HG03066 (cell line): Measurements from ENCODE around the gene RYR1.
"Not testable (repeated sequence)": the region's sequence is repeated elsewhere in the genome, so short reads cannot be mapped to it uniquely, and the experiment has no call there.

ENCODE experiments used
- ATAC-seq: cut with Tn5 transposase; IDR thresholded peaks from one replicate; pipeline ENCODE4 v1.9.1; 2021; ENCODE audit warnings: low read depth; ENCODE audit not compliant: unreplicated experiment

Gene RYR1

DNA sequence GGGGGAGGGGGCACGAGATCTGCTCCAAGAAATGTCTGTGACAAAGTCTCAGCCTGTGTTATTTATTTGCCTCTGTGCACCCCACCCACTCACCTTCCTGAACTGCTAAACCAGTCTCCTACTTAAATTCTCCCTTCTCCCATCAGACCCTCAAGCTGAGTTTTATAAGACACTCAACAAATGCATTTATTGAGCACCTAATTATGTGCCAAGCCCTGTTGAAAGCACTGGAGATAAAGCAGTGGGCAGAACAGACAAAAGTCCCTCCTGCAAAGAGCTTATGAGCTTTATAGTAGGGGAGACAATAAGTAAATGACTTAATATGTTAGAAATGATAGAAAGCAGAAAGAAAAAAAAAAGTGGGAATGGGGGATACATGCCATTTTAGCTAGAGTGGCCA is 34.0 kb upstream of the RYR1 start:
- ATAC-seq = no peak

DNA sequence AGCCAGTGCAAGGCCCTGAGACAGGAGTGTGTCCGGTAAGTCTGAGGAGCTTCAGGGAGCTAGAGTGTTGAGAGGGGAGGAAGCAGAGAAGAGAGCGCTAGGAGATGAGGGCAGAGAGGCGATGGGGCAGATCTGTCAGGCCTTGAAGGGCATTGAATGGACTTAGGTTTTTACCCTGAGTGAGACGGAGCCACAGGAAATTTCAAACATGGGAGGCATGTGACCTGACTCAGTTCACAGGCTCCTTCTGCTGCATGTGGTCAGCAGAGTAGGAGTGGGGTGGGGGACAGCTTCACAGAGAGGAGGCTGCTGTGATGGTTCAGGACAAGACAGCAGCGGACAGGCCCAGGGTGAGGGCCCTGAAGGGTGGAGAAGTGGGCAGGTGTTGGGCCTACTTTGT is 33.1 kb upstream of the RYR1 start:
- ATAC-seq = no peak

DNA sequence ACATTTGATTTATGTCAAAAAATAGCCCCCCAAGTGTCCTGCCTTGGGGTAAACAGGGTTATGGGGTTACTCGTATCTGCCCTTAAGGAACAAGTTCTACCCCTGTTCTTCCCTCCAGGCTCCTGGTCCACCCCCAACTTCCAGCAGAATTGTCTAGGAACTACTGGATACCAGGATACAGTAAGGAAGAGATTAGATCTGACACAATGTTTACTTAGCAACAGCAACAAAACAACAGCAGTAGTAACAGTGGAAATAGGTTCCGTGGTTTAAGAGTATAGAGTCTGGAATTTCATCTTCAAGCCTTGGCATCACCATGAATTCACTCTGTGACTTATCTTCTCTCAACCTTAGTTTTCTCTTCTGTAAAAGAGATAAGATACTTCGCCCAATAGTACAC is 32.3 kb upstream of the RYR1 start:
- ATAC-seq = no peak

DNA sequence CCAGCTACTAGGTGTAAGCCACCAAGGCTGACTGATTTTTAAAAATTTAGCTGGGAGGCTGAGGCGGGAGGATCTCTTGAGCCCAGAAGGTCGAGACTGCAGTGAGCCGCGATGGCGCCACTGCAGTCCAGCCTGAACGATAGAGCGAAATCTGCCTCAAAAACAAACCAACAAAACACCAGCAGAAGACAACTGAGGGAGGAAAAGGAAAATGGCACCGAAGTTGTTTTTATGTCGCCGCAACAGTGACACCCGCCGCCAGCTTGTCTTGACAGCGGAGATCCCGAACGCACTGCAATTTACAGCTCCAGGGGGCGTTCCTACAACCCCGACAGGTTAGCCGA is 30.9 kb upstream of the RYR1 start:
- peak; percentile 8 for ATAC-seq

DNA sequence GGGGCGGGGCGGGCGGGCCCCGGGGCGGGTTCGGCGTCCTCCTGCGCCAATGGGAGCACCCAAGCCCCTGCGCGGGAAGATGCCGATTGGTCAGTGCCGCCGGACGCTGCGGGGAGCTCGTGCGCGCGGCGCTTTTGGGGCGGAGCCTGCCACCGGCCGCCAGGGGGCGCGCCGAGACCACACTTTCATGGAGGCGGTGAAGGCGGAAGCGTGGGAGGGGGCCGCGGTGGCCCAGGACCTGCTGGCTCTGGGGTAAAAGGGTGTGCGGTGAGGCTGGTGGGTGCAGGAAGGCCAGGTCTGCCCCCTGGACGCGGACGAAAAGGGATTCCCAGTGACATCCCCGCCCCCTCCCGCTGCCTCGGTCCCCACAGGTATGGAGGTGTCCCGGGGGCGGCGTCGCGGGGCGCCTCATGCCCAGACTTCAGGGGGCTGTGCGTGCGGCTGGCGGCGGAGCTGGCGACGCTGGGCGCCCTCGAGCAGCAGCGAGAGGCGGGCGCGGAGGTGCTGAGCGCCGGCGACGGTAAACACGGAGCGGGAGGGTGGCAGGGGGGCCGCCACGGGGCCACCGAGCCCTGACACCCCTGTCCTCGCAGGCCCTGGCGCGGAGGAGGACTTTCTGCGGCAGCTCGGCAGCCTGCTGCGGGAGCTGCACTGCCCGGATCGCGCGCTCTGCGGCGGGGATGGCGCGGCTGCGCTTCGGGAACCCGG is 30.4 kb upstream of the RYR1 start, which contains the start of gene FAM98C:
Gene FAM98C (plus strand): TSS at position 127 of the 708 bp plus-strand sequence. CDS start 61 bp downstream, at position 188.
- ATAC-seq = peak; percentile 85

DNA sequence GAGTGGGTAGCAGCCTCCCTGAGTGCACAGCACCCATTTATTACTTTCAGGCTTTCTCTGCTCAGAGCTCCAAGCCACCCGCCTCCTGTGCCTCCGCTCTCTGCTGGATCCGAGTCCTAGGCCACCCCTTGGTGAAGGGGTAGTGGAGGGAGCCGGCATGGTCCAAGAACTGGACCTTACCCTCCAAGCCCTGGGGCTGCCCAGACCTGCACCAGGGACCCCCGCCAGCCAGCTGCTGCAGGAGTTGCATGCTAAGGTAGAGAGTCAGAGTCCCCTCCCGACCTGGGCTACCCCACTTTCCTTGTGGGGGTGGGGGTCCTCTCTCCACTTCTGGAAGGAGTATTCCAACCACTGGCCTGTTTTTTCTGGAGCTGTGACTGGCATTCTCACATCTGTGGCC is 28.6 kb upstream of the RYR1 start:
- no peak for ATAC-seq

DNA sequence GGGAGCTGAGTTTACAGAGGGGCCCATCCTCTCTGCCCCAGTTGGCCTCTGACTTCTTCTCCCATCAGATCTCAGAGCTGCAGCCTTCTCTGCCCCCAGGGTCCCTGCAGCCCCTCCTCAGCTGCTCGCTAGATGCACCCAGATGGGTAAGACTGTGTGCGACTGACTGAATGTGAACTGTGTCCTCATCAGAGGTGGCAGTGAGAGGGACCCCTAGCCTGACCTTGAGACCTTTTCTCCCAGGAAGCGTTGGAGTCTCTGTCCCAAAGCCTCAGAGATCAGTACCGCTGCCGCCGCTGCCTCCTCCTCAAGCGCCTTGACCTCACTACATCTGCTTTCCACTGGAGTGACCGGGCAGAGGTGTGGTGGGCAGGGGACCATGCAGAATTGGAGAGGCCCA is 28.2 kb upstream of the RYR1 start:
- ATAC-seq = no peak

DNA sequence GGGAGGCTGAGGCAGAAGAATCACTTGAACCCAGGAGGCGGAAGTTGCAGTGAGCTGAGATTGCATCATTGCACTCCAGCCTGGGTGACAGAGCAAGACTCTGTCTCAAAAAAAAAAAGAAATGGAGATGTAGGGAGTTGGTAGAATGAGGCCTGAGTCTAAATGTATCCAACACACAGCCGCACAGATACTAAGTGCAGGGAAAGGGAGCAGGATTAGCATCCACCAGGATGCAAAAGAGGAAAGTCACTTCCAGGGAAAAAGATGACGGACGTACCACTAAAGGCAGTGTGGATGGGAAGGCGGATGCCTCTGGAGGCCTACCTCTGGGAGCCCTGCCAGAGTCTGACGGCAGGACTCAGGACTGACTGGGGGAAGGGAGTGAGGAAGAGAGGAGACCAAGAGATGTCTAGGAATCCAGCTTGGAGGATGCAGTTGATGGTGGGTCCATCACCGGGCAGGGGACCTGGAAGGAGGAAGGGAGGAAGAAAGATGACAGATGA is 23.8 kb upstream of the RYR1 start:
- ATAC-seq = no peak

DNA sequence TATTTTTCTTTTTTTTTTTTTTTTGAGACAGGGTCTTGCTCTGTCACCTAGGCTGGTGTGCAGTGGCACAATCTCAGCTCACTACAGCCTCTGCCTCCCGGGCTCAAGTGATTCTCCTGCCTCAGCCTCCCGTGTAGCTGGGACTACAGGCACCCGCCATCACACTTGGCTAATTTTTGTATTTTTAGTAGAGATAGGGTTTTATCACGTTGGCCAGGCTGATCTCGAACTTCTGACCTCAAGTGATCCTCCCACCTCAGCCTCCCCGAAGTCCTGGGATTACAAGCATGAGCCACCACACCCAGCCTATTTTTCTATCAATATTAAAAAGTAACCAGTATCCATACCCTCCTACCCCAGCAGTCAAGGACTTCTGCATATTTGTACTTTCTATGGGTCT is 23.1 kb upstream of the RYR1 start:
- not testable (repeated sequence) for ATAC-seq

DNA sequence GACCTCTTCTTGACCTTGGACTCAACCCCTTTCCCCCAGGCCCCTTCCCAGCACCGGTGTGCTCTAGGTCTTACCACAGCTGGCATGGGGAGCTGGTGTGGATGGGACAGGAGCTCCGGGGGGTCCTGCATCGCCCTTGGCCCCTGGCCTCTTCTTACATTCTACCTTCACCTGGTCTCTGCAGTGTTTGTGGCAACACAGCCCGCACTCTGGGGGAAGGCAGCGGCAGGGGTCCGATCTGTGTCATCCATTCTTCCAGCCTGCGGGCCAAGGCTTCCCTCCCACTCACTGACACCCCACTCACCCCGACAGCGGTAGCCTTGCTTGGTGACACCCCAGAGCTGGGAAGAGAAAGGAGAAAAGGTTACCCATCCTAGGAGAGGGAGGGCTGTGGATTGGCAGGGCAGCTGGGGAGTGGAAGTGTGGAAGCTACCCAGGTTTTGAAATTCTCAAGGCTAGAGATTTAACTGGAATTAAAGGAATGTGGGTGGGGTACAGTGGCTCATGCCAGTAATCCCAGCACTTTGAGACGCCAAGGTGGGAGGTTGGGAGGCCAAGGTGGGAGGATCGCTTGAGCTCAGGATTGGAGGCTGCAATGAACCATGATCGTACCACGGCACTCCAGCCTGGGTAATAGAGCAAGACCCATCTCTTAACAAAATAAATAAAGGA is 22.3 kb upstream of the RYR1 start:
- no peak for ATAC-seq

DNA sequence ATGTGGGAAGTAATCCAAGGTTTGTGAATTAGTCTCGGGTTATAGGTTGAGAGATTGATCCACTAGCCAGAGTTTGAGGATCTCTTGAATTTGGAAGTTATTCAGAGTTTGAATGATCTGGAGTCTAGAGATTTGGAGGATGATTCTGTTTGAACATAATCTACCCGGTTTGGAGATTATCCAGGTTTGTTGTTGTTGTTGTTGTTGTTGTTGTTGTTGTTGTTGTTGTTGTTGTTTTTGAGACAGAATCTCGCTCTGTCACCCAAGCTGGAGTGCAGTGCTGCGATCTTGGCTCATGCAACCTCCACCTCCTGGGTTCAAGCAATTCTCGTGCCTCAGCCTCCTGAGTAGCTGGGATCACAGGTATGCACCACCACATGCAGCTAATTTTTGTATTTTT is 21.6 kb upstream of the RYR1 start:
- not testable (repeated sequence) for ATAC-seq

DNA sequence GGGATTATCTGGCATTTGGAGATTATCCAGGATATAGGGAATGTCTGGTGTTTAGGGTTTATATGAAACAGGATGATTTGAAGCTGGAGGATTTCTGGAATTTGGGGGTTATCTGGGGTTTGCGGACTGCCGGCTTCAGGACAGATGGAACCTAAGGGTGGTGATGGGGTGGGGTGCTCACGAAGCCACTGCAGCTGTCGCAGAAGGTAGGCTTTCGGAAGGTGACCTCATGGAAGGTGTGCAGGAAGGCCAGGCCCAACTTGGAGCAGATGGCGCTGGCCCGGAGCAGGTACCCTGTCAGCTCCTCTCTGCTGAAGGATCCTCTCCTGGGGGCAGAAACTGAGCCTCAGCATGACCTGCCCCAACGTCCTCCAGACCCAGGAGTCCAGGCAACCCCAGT is 21.0 kb upstream of the RYR1 start:
- no peak for ATAC-seq

DNA sequence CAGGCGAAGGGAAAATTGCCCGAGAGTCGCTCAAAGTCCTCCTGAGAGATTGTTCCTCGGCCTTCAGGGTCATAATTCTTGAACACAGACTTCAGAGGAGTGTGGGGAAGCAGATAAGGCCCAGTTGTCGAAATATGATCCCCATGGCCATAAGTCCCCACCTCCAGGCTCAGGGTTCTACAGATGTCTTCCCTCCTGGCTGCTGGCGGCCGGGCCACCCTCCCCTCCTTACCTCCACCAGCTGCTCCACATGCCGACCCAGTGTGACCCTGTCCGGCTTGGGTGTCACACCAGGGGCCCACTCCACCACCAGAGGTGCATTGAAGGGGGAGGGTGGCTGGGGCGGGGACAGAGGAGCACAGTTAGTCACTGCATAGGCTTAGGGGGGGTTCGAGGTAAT is 20.5 kb upstream of the RYR1 start:
- ATAC-seq = no peak

DNA sequence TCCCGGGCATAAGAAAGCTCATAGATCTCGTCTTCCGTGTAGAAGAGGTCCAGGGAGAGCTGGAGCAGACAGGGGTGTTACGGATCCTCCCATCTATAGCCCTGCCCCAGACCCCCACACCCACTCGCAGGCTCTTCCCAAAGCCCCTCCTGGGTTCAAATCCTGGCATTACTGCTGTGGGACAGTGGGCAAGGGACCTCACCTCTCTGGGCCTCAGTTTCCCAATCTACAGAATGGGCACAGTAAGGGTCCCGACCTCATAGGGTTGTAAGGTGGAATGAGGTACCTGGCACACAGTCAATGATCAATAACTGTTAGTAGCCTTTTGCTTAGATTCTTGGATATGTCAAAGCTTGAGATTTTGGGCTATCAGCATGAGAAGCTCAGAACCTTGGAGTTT is 20.1 kb upstream of the RYR1 start:
- no peak for ATAC-seq

DNA sequence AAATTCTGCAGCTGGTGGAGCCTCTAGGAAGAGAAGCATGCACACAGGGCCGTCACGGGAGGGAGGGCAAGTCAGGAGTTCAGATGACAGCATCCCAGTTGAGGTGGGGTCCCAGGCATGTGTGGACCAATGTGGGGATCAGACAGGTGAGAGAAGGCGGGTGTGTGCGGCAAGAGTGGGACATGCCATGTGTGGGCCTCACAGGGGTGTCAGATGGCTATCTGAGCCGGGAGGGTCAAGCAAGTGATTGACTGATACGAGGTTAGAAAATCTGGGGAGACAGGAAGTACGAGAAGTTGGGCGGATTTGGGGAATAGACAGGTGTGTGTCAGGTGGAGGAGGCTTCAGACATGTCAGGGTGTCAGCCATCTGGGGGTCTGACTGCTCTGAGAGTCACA is 16.3 kb upstream of the RYR1 start:
- ATAC-seq = no peak

DNA sequence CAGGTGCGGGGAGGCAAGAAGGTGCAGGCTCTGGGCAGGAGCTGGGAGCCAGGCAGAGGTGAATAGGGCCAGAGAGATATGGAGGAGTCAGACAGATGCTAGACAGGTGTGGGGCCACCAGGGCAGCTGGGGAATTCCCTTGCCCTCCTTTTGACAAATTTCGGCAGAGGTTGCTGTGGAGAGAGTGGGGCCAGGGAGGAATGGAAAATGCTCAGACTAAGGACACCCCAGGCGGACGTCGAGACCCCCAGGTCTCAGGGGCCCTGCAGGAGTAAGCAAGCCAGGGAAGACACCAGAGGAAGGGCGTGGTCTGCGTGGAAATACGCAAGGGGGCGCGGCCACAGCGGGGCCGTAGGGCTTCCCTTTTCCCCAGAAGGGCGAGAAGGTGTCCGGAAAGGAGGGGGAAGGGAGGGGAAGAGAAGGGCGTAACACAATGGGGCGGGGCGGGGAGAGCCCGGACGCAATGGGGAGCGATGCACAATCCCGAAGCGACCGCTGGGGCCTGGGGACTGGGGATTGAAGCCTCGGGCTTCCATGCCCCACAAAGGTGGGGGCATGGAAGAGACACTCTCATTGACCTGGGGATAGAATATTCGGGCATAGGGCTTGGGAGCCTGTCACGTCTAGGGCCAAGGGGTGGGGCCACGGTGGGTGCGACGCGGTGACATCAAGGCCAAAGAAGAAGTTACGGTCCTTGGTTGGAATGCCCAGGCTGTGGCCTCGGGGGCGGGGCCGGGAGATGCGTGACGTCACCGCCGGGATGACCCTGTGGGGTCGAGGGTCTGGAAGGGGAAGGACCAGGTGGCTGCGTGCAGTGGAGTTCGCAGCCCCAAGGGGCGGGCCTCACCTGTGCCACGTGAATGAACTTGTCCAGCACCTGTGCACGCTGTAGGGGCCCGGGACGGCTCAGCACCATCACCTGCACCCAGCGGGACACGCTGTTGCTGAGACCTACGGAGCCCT is 15.7 kb upstream of the RYR1 start:
- ATAC-seq = no peak

DNA sequence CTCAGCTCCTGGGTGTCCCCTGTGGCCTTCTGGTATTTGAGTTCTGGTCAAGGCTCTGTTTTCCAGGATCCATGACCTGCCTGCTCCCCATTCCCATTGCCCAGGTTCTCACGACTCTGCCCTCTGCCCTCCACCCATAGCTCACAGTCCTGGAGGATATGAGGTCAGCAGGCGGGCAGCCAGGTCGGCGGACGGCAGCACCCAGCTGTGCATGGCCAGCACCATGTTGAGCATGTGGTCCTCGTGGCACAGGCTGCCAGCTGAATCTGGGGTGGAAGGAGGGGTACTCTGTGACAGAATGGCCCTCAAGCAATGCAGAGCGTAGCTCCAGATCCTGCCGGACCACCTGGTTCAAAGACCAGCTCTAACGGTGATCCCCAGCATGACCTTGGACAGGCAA is 12.6 kb upstream of the RYR1 start:
- ATAC-seq = no peak

DNA sequence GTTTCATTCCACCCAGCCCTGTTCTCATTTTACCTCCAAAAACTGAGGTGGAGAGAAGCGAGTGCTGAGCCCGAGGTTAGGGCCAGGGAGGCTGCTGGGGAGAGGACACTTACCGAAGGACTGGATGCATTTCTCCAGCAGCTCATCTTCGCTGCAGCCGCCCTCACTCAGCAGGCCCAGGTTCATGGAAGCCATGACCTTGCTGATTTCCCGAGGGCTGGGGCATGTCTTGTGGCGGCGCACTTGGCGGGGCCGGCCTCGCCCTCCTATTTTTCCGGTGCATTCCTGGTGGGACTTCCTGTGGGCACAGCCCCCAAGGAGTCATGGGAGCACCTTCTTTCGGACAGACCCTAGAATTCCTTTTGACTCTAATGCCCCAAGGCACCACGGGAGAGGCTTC is 11.6 kb upstream of the RYR1 start:
- no peak for ATAC-seq

DNA sequence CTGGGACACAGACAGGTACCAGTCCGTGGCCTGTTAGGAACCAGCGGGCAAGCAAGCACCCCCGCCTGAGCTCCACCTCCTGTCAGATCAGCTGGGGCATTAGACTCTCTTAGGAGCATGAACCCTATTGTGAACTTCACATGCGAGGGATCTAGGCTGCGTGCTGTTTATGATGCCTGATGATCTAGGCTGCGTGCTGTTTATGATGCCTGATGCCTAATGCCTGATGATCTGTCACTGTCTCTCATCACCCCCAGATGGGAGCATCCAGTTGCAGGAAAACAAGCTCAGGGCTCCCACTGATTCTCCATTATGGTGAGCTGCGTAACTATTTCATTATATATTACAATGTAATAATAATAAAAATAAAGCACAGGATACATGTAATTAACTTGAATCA is 11.1 kb upstream of the RYR1 start:
- no peak for ATAC-seq

DNA sequence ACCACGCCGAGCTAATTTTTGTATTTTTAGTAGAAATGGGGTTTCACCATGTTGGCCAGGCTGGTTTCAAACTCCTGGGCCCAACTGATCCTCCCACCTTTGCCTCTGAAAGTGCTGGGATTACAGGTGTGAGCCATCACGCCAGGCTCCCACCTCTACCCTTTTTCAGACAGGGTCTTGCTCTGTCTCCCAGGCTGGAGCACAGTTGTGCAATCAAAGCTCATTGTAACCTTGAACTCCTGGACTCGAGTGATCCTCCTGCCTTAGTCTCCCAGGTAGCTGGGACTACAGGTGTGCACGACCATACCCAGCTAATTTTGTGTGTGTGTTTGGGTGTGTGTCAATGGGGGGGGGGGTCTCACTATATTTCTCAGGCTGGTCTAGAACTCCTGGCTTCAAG is 9.2 kb upstream of the RYR1 start:
- ATAC-seq = no peak

DNA sequence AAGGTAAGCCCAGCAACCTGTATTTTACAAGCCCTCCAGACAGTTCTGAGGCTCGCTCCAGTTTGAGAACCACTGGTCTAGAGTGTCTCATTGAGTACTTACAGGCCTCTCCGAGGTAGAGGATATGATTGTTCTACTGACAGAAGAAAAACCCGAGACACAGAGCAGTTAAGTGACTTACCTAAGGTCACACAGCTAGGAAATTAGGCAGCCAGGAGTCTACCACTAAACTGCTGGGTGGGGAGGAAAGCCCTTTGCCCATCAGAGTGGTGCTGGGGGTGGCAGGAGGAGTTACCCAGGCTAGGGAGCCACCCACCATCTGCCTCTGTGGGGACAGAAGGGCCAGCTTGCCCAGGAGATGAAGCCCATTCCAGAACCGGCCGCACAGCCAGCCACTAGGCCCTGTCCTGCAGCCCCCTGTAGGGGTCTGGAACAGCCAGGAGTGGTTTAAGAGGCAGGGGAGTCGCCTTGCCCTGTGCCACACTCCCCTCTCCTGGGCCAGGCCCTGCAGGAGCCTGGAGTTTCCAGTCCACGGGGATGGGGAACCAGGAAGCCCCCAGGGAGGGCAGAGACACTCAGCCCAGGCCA is 8.2 kb upstream of the RYR1 start:
- ATAC-seq = no peak
